ENCODE measurements around the gene MCF2L2.
"Not testable (repeated sequence)": the region's sequence is repeated elsewhere in the genome, so short reads cannot be mapped to it uniquely, and the experiment has no call there.

Gene MCF2L2

GRCh38 chr3:183185696-183186095 lies 242.7 kb downstream of the MCF2L2 start:
- ChIA-PET POLR2A (no interaction called here), CTCF (interaction anchor here (0.7 to 7.4 kb wide), 13 partner anchors 9 to 294 kb away, joined by 3 to 144 read pairs (median 4); partner anchors contain the start of gene LAMP3)
- TF ChIP-seq CTCF (IDR thresholded peaks at IDR 0.05; ENCODE audit: control extremely low read depth, extremely low read depth, low read depth, missing control alignments) = no peak
- DNase-seq (ENCODE audit: extremely low spot score) = no peak

GRCh38 chr3:183182732-183183610 lies 245.4 kb downstream of the MCF2L2 start:
- POLR2A ChIA-PET = no interaction called here
- no peak for TF ChIP-seq CTCF (IDR thresholded peaks at IDR 0.05; ENCODE audit: control extremely low read depth, extremely low read depth, low read depth, missing control alignments)
- no peak for DNase-seq (ENCODE audit: extremely low spot score)
- CTCF ChIA-PET = interaction anchor here (0.8 to 7.4 kb wide), 5 partner anchors 11 to 584 kb away, joined by 3 to 144 read pairs (median 4); no protein-coding TSS in a partner anchor

GRCh38 chr3:183182073-183182472 lies 246.3 kb downstream of the MCF2L2 start:
- DNase-seq (ENCODE audit: extremely low spot score) = no peak
- no peak for TF ChIP-seq CTCF (IDR thresholded peaks at IDR 0.05; ENCODE audit: control extremely low read depth, extremely low read depth, low read depth, missing control alignments)
- POLR2A ChIA-PET = no interaction called here
- CTCF ChIA-PET = interaction anchor here (1.0 to 7.4 kb wide), 2 partner anchors 59 to 201 kb away, joined by 4 to 144 read pairs; no protein-coding TSS in a partner anchor

- ChIA-PET CTCF (interaction anchor here (1.0 kb wide), 1 partner anchor 59 kb away, joined by 4 read pairs; no protein-coding TSS in a partner anchor), POLR2A (no interaction called here)
- no peak for DNase-seq (ENCODE audit: extremely low spot score)
- no peak for TF ChIP-seq CTCF (IDR thresholded peaks at IDR 0.05; ENCODE audit: control extremely low read depth, extremely low read depth, low read depth, missing control alignments)
Observed at GRCh38 chr3:183181606-183182005, 246.8 kb downstream of the MCF2L2 start.

GRCh38 chr3:183180784-183181295 lies 247.6 kb downstream of the MCF2L2 start:
- POLR2A ChIA-PET = no interaction called here
- DNase-seq (ENCODE audit: extremely low spot score) = no peak
- CTCF ChIA-PET = interaction anchor here (2.8 kb wide), 1 partner anchor 58 kb away, joined by 18 read pairs; no protein-coding TSS in a partner anchor
- no peak for TF ChIP-seq CTCF (IDR thresholded peaks at IDR 0.05; ENCODE audit: control extremely low read depth, extremely low read depth, low read depth, missing control alignments)

- no peak for TF ChIP-seq CTCF (IDR thresholded peaks at IDR 0.05; ENCODE audit: control extremely low read depth, extremely low read depth, low read depth, missing control alignments)
- CTCF ChIA-PET = interaction anchor here (1.5 to 2.8 kb wide), 5 partner anchors 15 to 212 kb away, joined by 4 to 18 read pairs (median 5); no protein-coding TSS in a partner anchor
Observed at GRCh38 chr3:183180110-183180783, 248.2 kb downstream of the MCF2L2 start.

GRCh38 chr3:183179550-183179908 lies 248.9 kb downstream of the MCF2L2 start:
- POLR2A ChIA-PET; DNase-seq (ENCODE audit: extremely low spot score): not testable (repeated sequence)
- CTCF ChIA-PET = interaction anchor here (1.0 to 2.8 kb wide), 8 partner anchors 14 to 212 kb away, joined by 3 to 18 read pairs (median 5); partner anchors contain the start of gene LAMP3

More at GRCh38 chr3:183180110-183180783, 248.2 kb downstream of the MCF2L2 start:
- POLR2A ChIA-PET = no interaction called here
- no peak for DNase-seq (ENCODE audit: extremely low spot score)
